ENCODE results near the gene CDH1.

Gene CDH1

GRCh38 chr16:68860978-68861892 lies 124.1 kb downstream of the CDH1 start:
- DNase-seq: no peak

- DNase-seq: no peak
These were observed 129.8 kb downstream of the CDH1 start for GRCh38 chr16:68866933-68867332.

- no peak for DNase-seq
These were observed 132.5 kb downstream of the CDH1 start for GRCh38 chr16:68869492-68870088.

GRCh38 chr16:68873635-68874471 lies 136.8 kb downstream of the CDH1 start:
- no peak for DNase-seq

- DNase-seq: no peak
These were observed 138.8 kb downstream of the CDH1 start for GRCh38 chr16:68875871-68876270.

- no peak for DNase-seq
These were observed 146.6 kb downstream of the CDH1 start for GRCh38 chr16:68883685-68884084.

- no peak for DNase-seq
These were observed 147.3 kb downstream of the CDH1 start for GRCh38 chr16:68884401-68884800.
